ENCODE measurements around the gene STARD7.
"Not testable (repeated sequence)": the region's sequence is repeated elsewhere in the genome, so short reads cannot be mapped to it uniquely, and the experiment has no call there.

Gene STARD7

DNA sequence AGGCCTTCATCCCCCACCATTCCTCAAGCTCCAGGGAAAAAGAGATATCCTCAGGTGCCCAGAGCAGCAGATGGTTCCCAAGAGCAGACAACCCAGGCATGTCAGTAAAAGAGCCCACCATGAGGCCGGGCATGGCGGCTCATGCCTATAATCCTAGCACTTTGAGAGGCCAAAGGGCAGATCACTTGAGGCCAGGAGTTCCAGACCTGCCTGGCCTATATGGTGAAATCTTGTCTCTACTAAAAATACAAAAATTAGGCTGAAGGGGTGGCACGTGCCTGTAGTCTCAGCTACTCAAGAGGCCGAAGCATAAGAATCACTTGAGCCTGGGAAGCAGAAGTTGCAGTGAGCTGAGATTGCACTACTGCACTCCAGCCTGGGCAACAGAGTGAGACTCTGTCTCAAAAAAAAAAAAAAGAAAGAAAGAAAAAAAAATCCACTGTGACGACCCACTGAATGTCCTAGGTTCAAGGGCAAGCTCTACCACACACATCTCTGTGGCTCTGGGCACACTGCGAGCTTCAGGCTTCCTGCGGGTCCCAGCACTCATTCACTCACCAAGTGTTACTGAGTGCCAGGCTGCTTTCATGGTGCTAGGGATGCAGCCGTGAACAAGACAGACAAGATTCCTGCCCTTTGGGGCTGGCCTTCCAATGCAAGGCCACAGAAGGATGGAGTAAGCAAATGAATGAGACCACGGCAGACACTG, 56.9 kb downstream of the STARD7 start:
- in situ Hi-C loops (cut with MboI; ENCODE audit: low sequenced_read_pairs), result no loop called here

DNA sequence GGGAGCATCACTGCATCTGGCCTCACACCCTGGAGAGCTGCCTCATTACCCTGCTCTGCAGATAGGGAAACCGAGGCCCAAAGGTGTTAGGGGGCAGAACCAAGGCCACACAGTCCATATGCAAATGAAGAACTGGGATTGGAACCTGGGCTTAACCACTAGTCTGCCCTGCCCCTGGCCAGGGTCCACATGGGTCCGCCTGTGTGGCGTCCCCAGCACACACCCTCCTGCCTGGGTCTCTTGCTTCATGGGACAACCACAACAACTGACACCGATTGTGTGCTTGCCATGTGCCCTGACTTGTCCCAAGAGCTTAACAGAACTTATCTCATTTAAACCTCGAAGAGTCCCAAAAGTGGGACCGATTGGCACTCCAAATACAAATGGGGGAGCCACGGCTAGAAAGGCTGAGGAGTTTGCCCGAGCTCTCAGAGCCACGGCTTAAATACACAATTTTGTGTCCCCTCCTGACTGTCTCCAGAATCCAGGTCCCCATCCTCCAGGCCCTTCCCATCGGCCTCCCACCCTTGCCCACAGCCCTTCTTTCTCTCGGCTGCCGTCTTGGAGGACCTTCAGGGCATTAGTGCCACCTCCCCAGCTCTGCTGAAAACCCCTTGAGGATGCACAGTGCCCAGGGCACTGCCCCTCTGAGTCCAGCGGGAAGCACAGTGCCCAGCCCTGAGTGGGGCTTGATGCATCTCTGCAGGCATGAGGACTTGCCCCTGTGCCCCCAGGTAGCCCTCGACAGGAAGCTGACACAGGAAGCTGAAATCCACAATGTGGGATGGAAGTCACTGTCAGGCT, 57.6 kb downstream of the STARD7 start:
- in situ Hi-C loops (cut with MboI; ENCODE audit: low sequenced_read_pairs), result no loop called here

DNA sequence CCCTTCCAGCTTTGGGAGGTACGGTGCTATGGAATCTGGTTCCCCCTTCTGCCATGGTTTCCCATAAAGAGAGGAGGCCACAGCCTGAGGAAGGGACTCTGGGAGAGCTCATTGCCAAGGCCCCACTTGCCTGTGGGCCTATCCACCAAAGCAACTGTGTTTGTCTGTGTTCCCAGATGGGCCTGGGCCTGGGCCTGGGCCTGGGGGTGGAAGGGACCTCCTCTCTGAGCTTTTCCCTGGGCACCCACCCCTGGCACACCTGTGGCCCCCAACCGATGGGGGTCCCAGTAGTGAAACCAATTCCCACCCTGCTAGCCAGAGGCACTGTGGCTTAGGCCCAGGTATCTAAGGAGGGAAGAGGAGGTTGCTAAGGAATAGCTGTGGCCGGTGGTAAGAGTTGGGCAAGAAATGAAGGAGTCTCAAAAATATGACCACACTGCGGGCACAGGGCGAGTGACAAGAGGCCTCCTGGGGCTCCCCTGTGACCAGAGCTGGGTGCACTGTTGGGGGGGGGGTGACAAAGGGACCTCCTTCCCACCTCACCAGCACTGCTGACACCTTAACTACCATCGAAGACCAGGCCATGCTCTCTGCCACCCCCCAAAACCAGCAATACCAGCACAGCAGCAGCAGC, 58.5 kb downstream of the STARD7 start:
- in situ Hi-C loops (cut with MboI; ENCODE audit: low sequenced_read_pairs), result no loop called here

DNA sequence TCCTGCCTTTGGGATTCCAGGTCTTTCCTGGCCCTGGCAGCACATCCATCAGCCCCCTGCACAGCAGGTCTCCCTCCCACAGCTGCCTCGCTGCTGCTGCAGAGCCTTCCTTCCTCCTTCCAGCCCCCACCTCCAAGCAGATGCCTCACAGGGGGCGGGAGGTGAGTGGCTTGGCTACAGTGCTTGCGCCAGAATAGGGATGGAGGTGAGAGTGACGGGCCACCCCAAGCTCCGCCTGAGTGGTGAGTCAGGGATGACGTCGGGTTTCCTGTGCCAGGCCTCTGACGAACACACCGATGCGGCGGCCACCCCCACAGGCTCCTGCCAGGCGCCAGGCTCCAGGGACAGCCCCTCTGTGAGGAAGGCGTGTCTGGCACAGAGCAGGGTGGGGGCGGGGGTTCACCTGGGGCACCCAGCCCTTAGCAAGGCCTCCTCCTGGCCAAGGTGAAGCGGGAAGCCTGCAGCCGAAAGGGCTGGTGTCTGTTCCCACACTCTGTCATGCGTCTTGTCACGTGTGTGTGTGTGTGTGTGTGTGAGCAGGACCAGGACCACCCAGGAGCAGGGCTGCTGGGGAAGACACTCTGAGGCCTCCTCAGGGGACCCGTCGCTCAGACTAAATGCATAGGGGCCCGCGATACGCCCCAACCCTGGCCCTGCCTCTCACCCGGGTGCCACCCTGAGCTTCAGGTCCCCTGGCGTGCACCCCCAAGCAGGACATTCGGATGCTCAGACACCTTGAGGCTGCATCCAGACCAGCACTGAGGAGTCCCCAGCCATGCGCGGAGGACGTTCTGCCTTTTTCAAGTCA, 60.0 kb downstream of the STARD7 start:
- in situ Hi-C loops (cut with MboI; ENCODE audit: low sequenced_read_pairs), result no loop called here

DNA sequence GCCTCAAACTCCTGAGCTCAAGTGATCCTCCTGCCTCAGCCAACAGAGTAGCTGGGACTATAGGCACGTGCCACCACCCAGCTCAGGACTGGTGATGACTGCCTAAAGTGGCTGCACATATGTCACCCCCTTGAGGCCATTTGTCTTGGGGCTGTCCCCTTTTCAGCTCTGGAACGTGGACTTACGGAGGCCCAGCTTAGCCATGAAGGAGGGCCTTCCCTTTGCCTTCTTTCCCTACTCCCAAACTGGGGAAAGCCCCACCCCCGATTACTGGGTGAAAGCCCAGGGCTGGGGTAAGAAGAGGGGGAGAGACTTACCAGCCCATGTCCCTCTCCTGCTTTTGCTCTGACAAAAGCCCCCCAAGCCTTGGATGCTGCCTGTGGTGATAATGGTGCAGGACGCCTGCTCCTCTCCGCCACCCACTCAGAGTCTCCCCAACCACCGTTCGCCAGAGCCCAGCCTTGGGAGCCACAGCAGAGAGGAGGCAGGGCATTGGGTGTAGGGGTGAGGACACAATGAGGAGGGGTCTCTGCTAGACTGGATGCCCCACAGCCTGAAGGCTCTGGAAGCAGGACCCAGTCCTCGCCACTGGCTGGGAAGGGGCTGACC, 60.9 kb downstream of the STARD7 start:
- in situ Hi-C loops (cut with MboI; ENCODE audit: low sequenced_read_pairs), result no loop called here

DNA sequence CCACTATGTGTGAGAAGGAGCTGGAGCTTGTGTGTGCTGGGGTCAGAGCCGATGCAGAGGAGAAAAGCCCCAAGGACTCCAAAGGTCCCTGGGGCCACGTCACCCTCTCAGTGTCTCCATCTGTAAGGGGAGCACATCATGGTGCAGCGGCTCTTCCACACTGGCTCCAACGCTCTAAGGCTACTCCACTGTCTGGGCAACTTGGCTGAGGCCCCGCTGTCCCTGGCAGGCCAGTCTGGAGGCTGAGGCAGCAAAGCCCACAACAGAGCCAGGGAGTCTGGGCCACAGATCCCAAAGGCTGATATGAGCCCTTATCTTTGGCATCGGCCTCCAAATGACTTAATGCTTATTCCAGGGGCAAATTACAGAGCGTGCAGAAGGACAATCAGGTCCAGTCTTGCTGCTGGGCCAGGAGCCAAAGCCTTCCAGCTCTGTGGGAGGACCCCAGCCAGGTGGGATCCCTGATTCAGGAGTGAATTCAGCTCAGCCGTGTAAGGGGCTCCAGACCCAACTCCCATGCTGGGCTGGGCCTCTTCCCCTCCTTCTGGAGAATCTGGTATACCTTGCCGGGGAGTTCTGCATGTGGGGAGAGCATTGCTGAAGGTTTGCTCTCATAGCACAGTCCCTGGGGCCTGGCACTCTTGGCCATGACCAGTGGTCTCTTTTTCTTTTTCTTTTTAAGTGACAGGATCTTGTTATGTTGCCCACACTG, 61.6 kb downstream of the STARD7 start:
- in situ Hi-C loops (cut with MboI; ENCODE audit: low sequenced_read_pairs), result no loop called here

DNA sequence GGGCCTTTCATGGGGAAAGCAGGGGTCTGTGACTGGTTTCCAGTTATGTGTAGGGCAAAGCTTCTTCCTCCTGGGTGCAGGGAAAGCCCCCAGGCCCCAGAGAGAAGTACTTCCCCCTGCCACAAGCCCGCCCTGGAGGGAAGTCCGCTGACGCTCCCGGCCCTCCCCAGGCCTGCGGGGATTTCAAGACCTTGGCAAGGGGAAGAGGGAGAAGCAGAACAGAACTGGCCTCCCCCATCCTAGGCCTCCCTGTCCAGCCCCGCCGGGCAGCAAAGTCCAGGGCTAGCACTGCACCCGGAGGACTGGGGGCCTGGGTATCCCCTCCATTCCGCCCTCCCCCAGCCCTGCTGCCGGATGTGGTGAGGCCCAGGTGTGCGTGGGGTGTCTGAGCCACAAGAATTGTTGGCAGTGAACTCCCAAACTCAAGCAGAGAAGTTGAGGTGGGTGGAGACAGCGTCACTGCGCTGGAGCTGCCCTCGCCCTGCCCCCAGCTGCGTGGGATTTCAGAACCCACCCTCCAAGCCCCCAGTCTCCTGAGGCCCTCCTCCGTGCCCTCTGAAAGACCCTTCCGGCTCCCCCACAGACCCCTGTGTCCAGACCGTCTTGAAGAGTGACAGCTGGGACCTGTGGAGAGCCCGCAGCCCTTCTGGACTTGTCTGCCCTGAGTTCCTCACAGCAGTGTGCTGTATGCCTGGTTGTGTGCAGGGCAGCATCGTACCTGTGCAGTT, 62.3 kb downstream of the STARD7 start:
- in situ Hi-C loops (cut with MboI; ENCODE audit: low sequenced_read_pairs), result no loop called here

DNA sequence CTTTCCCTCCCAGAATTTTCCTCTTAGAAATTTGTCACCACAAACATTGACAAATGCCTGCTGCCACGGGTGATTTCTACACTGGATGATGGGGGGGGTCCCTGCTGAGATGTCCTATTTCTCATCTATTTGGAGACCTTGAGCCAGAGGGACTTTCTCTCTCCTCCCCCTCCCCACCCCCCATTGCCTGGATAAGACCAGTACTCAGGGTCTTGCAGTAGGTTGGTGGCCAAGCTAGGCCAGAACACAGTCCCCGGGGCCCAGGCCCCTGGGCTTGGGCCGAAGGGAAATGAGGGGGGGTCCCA, 62.8 kb downstream of the STARD7 start:
- in situ Hi-C loops (cut with MboI; ENCODE audit: low sequenced_read_pairs), result no loop called here

DNA sequence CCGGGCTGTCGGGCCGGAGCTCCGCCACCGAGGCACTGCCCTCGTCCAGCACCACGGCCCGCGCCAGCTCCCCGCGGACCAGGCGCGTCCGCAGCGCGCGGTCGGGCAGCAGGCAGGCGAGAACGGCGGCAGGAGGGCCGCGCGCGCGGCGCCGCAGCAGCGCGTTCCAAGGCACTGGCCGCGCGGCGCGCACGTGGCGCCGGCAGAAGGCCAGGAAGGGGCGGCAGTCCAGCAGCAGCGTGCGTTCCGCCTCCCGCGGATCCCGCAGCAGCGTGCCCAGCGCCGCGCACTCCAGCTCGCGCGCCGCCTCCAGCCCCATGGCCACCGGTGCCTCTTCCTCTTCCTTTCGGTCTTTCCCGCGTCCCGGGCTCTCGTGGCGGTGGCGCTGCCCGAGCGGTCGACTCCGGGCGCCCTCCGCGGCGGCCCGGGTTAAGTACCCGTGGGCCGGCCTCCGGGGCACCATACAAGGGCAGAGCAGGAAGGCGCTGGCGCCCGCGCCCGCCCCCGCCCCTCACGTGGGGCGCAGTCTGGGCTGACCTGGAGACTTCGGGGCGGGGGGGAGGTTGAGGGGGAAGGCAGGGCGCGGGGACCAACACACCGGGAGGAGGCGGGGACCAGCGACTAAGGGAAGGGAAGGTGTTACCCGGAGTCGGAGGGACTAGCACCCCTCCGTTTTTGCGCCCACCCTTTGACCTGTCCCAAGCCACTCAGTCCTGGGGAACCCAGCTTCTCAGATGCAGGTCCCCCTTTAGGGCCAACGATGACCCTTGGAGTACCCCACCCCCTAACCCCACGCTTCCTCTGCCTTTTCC, 63.4 kb downstream of the STARD7 start, which contains the start of gene DUSP2:
TSS of gene DUSP2 (minus strand) at position 405 of the 812 bp plus-strand sequence. CDS start at position 319, 86 bp downstream.
- in situ Hi-C loops (cut with MboI; ENCODE audit: low sequenced_read_pairs), result no loop called here

DNA sequence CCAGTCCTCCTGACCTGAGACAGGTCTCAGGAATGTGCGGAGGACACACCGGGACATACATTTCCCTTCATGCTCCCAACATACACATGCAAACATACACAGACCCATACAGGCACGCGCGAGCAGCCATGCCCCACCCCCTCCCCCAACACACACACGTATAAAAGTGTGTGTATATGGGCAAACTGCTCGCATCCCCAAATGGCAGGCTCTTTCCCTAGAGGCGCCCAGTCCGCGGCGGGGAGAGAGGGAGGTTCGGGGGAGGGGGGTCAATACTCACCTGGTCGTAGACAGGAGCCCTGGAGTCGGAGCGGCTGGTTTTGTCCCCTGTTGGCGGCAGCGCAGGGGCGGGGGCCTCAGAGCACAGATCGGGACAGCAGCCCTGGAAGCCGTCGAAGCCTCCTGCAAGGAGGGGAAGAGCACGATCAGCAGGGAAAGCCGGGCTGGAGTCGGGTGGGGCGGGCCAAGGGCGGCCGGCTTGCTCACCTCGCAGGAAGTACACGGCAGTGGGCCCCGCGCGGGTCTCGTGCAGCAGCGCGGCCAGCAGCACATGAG, 64.1 kb downstream of the STARD7 start:
- in situ Hi-C loops (cut with MboI; ENCODE audit: low sequenced_read_pairs), result no loop called here

DNA sequence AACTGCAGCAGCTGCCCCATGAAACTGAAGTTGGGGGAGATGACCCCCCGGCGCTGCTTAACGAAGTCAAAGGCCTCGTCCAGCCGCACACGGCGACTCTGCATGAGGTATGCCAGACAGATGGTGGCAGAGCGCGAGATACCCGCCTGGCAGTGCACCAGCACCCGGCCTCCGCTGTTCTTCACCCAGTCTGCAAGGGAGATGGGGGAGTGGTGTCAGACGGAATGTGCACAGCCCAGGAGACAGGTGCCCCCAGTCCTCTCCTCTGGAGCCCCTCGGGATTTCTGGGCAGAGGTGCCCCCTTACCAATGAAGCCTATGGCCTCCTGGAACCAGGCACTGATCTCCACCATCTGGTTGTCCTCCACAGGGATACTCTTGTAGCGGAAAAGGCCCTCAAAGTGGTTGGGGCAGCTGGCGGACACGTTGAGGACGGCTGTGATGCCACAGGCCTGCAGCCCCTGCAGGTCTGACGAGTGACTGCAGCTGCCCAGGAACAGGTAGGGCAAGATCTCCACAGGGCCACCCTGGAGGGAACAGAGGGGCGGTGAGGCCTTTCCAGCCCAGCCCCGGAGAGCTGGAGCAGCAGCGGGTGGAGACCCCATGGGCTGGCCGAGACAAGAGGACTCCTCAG, 64.7 kb downstream of the STARD7 start:
- in situ Hi-C loops (cut with MboI; ENCODE audit: low sequenced_read_pairs), result no loop called here

DNA sequence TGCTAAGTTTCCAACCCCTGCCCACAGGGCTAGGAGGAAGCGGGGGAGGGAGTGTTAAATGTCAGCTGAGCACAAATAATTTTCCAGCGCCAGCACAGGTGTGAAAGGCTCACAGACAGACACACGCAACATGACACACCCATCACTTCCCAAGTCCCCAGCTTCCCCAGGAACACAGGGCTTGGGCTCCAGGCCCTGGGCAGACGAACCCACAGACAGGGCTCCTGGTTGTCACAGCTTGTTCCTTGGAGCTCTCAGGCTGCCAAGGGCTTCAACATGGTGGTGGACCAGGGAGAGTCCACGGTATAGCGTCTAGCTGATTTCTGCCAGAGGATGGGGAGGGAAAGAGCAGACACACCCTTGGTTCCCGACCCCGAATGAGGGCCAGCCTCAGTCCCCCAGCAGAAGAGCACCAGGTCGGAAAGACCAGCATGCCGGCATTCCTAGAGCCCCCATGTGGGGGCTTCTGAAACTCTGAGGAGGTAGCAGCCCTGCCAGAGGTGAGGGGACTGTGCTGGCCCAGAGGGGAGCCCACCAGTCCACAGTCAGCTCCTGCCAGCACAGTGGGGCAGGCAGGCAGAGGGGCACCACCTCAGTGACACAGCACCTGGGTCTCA, 65.3 kb downstream of the STARD7 start:
- in situ Hi-C loops (cut with MboI; ENCODE audit: low sequenced_read_pairs), result no loop called here

DNA sequence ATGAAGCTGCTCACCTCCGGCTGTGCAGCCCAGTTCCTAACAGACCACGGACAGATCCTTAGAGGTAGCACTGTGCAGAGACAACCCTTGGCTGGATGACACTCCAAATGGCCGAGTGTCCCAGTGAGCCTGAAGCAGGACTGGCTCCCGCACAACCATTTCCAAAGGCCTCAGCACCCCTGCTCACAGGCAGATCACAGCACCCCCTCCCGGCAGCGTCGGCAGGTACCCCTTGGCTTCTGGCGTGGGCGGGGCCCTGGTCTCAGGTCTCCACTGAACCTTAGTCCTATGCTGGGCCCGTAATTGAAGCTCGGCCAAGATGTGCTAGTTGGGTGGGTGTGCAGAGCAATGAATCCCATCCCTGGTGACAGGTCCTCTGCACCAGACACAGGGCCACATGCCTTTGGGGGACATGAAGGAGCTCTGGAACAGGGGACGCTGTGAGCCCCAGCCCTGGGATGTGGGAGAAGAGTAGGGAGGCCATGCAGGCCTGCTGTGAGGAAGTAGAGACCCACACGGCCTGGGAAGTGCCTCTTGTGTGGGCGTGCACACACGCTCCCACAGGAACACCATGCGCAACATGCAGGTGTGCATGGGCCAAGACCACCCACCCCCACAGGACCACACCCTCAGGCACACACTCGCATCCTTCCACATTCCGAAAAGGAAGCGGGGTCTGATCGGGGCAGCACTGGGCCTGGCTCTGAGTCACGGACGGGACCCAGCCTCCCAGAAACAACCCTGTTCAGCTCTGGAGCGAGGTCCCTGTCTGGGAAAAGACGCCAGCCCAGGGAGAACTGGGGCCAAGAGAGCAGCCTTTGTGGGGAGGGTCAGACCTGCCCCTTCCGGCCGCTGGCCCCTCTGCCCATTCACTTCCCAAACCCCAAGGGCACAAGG, 66.2 kb downstream of the STARD7 start:
- in situ Hi-C loops (cut with MboI; ENCODE audit: low sequenced_read_pairs), result no loop called here

DNA sequence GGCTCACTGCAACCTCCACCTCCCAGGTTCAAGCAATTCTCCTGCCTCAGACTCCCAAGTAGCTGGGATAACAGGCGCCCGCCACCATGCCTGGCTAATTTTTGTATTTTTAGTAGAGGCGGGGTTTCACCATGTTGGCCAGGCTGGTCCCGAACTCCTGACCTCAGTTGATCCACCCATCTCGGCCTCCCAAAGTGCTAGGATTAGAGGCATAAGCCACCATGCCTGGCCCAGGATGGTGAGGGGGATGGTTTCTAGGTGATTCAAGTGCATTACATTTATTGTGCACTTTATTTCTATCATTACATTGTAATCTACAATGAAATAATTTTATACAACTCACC, 67.0 kb downstream of the STARD7 start:
- in situ Hi-C loops (cut with MboI; ENCODE audit: low sequenced_read_pairs), result not testable (repeated sequence)

DNA sequence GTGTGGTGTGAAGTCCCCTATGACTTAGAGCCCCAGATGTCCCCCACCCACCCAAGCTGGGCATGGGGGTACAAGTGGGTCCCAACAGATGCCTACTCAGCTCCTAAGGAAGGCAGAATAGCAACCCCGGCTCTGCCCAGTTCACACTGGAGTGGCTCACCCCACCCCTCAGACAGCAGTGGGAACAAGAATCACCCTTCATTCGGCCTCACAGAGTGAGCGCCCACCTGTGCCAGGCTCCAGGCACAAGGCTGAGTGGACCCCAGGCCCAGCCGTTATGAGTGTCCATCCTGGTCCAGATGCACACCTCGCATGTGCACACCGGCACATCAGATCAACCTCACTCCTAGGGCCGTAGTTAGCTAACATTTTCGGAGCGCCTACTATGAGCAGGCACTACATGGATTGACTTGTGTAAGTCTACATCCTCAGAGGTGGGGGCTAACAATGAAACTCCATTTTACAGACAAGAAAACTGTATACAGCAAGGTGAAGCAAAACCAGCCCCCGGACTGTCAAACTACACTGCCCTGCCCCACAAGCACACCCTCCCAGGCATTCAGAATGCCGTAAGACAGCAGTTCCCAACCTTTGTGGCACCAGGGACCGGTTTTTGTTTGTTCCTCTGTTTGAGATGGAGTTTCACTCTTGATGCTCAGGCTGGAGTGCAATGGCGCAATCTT, 67.5 kb downstream of the STARD7 start:
- in situ Hi-C loops (cut with MboI; ENCODE audit: low sequenced_read_pairs), result no loop called here

DNA sequence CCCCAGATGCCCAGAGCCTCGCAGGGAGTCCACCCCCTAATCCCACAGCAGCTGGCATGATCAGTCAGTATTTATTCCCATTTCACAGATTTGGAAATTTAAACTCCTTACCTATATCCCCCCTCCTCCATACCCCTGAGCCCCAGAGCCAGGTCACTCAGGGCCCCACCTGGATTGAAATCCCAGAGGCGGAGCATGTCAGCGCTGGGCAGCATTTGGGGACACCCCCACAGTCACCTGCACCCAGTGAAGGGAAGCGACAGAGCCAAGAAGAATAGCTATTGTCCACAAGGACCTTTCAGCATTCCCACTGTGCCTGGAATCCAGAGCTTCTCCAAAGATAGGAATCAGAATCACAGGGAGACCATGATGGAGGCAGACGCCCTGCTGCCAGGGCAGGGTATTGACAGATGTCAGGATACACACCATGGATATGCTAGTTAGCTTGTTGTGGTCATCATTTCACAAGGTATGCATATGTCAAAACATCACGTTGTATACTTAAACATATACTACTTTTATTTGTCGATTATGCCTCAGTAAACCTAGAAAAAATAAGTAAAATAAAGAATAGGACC, 69.4 kb downstream of the STARD7 start:
- in situ Hi-C loops (cut with MboI; ENCODE audit: low sequenced_read_pairs), result no loop called here

All from HL-60/S4 (cell line).